ENCODE results near the gene LRRK2. TPM values are rescaled to one million over a fixed set of nuclear protein-coding genes. Genes with fewer than 3 reads are reported as not detected.

The LRRK2 gene
- total and polyA plus RNA-seq, 3 donors from 2014 or later = 3.4 to 6.2 (median 5.1) TPM

- H3K36me3 ChIP-seq (ENCODE audit: low read depth, missing control alignments) = no peaks in the 10 kb centered on the region
- TF ChIP-seq POLR2A (IDR thresholded peaks at IDR 0.05) (no peak), CTCF (IDR thresholded peaks at IDR 0.05) (no peak)
- no peak for DNase-seq
These were observed 99.5 kb downstream of the LRRK2 start for GRCh38 chr12:40324261-40324660.

GRCh38 chr12:40325349-40325960, 100.7 kb downstream of the LRRK2 start:
- Histone ChIP-seq H3K36me3 (ENCODE audit: low read depth, missing control alignments) (no peaks in the 10 kb centered on the region), H3K9me3 (no peaks in the 10 kb centered on the region), H3K4me1 (no peaks in the 10 kb centered on the region), H3K27ac (no peak overlapping the region), H3K27me3 (no peaks in the 10 kb centered on the region), H3K4me3 (no peak overlapping the region)
- TF ChIP-seq POLR2A (IDR thresholded peaks at IDR 0.05) = no peak
- peak in 1 of 3 experiments; percentile 36 for TF ChIP-seq CTCF (IDR thresholded peaks at IDR 0.05)
- DNase-seq = peak; percentile 27
- intact Hi-C loops (cut with DNase I; ENCODE audit: low total_unique reads) = no loop called here
- WGBS, 2 donors = 63 to 65% methylated on average over 5 of the region's 5 CpGs

More at GRCh38 chr12:40324261-40324660, 99.5 kb downstream of the LRRK2 start:
- Histone ChIP-seq H3K27ac (no peak overlapping the region), H3K9me3 (no peaks in the 10 kb centered on the region), H3K27me3 (no peaks in the 10 kb centered on the region), H3K4me3 (no peak overlapping the region), H3K4me1 (no peaks in the 10 kb centered on the region)
- intact Hi-C loops (cut with DNase I; ENCODE audit: low total_unique reads) = no loop called here

GRCh38 chr12:40327535-40327934, 102.7 kb downstream of the LRRK2 start:
- WGBS, 2 donors = 84 to 94% methylated on average over 3 of the region's 3 CpGs
- H3K27ac ChIP-seq = no peak overlapping the region
- no peak for DNase-seq
- TF ChIP-seq CTCF (IDR thresholded peaks at IDR 0.05) = no peak
- TF ChIP-seq POLR2A (IDR thresholded peaks at IDR 0.05) = no peak
- no peak overlapping the region for H3K4me3 ChIP-seq
- intact Hi-C loops (cut with DNase I; ENCODE audit: low total_unique reads) = no loop called here
- no peaks in the 10 kb centered on the region for H3K27me3 ChIP-seq
- no peaks in the 10 kb centered on the region for H3K36me3 ChIP-seq (ENCODE audit: low read depth, missing control alignments)
- H3K9me3 ChIP-seq = no peaks in the 10 kb centered on the region
- no peaks in the 10 kb centered on the region for H3K4me1 ChIP-seq

- Histone ChIP-seq H3K9me3 (no peaks in the 10 kb centered on the region), H3K27ac (no peak overlapping the region), H3K36me3 (ENCODE audit: low read depth, missing control alignments) (no peaks in the 10 kb centered on the region), H3K27me3 (no peaks in the 10 kb centered on the region), H3K4me3 (no peak overlapping the region), H3K4me1 (no peaks in the 10 kb centered on the region)
- WGBS, 2 donors = 88 to 94% methylated on average over 1 of the region's 1 CpG
- no peak for DNase-seq
- TF ChIP-seq POLR2A (IDR thresholded peaks at IDR 0.05) = no peak
- no peak for TF ChIP-seq CTCF (IDR thresholded peaks at IDR 0.05)
- intact Hi-C loops (cut with DNase I; ENCODE audit: low total_unique reads) = no loop called here
These were observed 105.4 kb downstream of the LRRK2 start for GRCh38 chr12:40330180-40330579.

- Histone ChIP-seq H3K4me3 (no peak overlapping the region), H3K27me3 (no peaks in the 10 kb centered on the region), H3K27ac (no peak overlapping the region), H3K9me3 (no peaks in the 10 kb centered on the region), H3K4me1 (no peaks in the 10 kb centered on the region), H3K36me3 (ENCODE audit: low read depth, missing control alignments) (no peaks in the 10 kb centered on the region)
- no peak for DNase-seq
- intact Hi-C loops (cut with DNase I; ENCODE audit: low total_unique reads) = no loop called here
- TF ChIP-seq CTCF (IDR thresholded peaks at IDR 0.05) = no peak
- no peak for TF ChIP-seq POLR2A (IDR thresholded peaks at IDR 0.05)
- WGBS, 2 donors = 82 to 94% methylated on average over 1 of the region's 1 CpG
These were observed 107.1 kb downstream of the LRRK2 start for GRCh38 chr12:40331886-40332285.
